Coronary artery (tissue), 2 donors: ENCODE results near the gene ZMYND8.

Source experiments
- DNase-seq: peaks from one replicate; pipeline ENCODE4 v3.0.0-alpha.2; 2017; ENCODE audit warnings: low spot score
- H3K27ac ChIP-seq, 2 donors: fragments of 200-600 bp; sonication (generic); one replicate each; pipeline ENCODE4 v1.5.1; 2016 to 2019
- H3K4me3 ChIP-seq: fragments of 200-600 bp; sonication (generic); 2 replicates; pipeline ENCODE4 v1.5.1; 2016; ENCODE audit warnings: mild to moderate bottlenecking, moderate library complexity
- TF ChIP-seq, protein P1 (sequence below): fragments of 200-600 bp; sonication (generic); IDR thresholded peaks from one replicate; pipeline ENCODE4 v1.5.1; 2019; ENCODE audit warnings: antibody characterized with exemption

The ZMYND8 gene

DNA sequence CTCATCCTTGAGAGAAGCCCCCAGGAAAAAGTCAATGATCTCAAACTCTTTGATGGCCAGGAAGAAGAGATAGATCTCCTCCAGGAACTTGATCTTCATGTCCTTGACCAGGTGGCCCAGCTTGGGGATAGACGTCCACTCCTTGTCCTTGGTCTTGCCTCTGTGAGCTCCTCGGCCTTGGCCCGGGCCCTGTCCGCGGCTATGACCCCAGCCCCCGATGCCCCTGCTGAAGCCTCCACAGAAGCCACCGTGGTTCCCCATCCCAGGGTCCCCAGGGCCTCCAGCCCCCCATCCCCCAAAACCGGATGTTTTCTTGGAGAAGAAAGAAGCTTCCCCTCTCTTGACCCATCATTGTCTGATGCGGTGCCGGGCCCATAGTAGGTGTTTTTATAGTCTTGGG lies 195.1 kb downstream of the ZMYND8 start:
- TF ChIP-seq, protein P1, sequence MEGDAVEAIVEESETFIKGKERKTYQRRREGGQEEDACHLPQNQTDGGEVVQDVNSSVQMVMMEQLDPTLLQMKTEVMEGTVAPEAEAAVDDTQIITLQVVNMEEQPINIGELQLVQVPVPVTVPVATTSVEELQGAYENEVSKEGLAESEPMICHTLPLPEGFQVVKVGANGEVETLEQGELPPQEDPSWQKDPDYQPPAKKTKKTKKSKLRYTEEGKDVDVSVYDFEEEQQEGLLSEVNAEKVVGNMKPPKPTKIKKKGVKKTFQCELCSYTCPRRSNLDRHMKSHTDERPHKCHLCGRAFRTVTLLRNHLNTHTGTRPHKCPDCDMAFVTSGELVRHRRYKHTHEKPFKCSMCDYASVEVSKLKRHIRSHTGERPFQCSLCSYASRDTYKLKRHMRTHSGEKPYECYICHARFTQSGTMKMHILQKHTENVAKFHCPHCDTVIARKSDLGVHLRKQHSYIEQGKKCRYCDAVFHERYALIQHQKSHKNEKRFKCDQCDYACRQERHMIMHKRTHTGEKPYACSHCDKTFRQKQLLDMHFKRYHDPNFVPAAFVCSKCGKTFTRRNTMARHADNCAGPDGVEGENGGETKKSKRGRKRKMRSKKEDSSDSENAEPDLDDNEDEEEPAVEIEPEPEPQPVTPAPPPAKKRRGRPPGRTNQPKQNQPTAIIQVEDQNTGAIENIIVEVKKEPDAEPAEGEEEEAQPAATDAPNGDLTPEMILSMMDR, result no peak
- no peak overlapping the region for H3K27ac ChIP-seq
- H3K4me3 ChIP-seq, result no peak overlapping the region
- no peak for DNase-seq

DNA sequence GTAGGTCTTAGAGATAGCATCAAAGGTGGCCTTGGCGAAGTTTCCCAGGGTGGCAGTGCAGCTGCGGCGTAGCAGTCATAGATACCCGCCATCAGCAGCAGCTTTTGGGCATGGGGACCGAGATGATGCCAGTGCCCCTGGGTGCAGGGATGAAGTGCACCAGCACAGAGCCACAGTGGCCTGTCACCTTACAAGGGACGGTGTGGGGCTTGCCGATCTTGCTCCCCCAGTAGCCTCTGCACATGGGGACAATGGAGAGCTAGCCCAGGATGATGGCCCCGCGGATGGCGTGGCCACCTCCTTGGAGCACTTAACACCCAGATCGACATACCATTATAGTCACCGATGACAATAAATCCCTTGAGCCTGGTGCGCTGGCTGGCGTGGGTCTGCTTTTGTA lies 195.5 kb downstream of the ZMYND8 start:
- Histone ChIP-seq H3K4me3 (no peak overlapping the region), H3K27ac (no peak overlapping the region)
- TF ChIP-seq, protein P1, result no peak
- no peak for DNase-seq

DNA sequence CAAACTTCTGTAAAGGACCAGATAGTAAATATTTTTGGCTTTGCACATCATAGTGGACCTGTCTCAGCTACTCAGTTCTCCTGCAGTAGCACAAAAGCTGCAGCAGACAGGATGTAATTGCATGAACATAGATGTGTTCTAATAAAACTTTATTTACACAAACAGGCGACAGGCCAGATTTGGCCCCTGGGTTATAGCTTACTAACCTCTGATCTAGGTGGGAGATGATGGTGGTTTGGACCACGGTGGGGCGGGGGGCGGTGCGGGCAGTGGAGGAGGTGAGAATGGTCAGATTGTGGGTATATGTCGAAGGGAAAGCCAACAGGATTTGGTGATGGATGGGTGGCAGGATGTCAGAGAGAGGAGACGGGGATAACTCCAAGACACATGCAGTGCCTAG lies 196.3 kb downstream of the ZMYND8 start:
- no peak for DNase-seq
- no peak overlapping the region for H3K27ac ChIP-seq
- TF ChIP-seq, protein P1, result no peak
- H3K4me3 ChIP-seq, result no peak overlapping the region
